Measurements from ENCODE around the gene MKRN2. TPM values are rescaled to one million over a fixed set of nuclear protein-coding genes. Genes with fewer than 3 reads are reported as not detected.
A peak's percentile ranks its signal among the peaks of the same experiment; 100 is the strongest.

MKRN2 gene
- total and polyA plus RNA-seq, 2 of the 8 experiments (the other 6 are each of a cell fraction or from before 2014, with no cell fraction given) = 15.3 to 17.6 TPM

- TF ChIP-seq, protein P1, sequence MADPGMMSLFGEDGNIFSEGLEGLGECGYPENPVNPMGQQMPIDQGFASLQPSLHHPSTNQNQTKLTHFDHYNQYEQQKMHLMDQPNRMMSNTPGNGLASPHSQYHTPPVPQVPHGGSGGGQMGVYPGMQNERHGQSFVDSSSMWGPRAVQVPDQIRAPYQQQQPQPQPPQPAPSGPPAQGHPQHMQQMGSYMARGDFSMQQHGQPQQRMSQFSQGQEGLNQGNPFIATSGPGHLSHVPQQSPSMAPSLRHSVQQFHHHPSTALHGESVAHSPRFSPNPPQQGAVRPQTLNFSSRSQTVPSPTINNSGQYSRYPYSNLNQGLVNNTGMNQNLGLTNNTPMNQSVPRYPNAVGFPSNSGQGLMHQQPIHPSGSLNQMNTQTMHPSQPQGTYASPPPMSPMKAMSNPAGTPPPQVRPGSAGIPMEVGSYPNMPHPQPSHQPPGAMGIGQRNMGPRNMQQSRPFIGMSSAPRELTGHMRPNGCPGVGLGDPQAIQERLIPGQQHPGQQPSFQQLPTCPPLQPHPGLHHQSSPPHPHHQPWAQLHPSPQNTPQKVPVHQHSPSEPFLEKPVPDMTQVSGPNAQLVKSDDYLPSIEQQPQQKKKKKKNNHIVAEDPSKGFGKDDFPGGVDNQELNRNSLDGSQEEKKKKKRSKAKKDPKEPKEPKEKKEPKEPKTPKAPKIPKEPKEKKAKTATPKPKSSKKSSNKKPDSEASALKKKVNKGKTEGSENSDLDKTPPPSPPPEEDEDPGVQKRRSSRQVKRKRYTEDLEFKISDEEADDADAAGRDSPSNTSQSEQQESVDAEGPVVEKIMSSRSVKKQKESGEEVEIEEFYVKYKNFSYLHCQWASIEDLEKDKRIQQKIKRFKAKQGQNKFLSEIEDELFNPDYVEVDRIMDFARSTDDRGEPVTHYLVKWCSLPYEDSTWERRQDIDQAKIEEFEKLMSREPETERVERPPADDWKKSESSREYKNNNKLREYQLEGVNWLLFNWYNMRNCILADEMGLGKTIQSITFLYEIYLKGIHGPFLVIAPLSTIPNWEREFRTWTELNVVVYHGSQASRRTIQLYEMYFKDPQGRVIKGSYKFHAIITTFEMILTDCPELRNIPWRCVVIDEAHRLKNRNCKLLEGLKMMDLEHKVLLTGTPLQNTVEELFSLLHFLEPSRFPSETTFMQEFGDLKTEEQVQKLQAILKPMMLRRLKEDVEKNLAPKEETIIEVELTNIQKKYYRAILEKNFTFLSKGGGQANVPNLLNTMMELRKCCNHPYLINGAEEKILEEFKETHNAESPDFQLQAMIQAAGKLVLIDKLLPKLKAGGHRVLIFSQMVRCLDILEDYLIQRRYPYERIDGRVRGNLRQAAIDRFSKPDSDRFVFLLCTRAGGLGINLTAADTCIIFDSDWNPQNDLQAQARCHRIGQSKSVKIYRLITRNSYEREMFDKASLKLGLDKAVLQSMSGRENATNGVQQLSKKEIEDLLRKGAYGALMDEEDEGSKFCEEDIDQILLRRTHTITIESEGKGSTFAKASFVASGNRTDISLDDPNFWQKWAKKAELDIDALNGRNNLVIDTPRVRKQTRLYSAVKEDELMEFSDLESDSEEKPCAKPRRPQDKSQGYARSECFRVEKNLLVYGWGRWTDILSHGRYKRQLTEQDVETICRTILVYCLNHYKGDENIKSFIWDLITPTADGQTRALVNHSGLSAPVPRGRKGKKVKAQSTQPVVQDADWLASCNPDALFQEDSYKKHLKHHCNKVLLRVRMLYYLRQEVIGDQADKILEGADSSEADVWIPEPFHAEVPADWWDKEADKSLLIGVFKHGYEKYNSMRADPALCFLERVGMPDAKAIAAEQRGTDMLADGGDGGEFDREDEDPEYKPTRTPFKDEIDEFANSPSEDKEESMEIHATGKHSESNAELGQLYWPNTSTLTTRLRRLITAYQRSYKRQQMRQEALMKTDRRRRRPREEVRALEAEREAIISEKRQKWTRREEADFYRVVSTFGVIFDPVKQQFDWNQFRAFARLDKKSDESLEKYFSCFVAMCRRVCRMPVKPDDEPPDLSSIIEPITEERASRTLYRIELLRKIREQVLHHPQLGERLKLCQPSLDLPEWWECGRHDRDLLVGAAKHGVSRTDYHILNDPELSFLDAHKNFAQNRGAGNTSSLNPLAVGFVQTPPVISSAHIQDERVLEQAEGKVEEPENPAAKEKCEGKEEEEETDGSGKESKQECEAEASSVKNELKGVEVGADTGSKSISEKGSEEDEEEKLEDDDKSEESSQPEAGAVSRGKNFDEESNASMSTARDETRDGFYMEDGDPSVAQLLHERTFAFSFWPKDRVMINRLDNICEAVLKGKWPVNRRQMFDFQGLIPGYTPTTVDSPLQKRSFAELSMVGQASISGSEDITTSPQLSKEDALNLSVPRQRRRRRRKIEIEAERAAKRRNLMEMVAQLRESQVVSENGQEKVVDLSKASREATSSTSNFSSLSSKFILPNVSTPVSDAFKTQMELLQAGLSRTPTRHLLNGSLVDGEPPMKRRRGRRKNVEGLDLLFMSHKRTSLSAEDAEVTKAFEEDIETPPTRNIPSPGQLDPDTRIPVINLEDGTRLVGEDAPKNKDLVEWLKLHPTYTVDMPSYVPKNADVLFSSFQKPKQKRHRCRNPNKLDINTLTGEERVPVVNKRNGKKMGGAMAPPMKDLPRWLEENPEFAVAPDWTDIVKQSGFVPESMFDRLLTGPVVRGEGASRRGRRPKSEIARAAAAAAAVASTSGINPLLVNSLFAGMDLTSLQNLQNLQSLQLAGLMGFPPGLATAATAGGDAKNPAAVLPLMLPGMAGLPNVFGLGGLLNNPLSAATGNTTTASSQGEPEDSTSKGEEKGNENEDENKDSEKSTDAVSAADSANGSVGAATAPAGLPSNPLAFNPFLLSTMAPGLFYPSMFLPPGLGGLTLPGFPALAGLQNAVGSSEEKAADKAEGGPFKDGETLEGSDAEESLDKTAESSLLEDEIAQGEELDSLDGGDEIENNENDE (IDR thresholded peaks at IDR 0.05; ENCODE audit: insufficient replicate concordance, low read length) = no peak
- TF ChIP-seq, protein P2, sequence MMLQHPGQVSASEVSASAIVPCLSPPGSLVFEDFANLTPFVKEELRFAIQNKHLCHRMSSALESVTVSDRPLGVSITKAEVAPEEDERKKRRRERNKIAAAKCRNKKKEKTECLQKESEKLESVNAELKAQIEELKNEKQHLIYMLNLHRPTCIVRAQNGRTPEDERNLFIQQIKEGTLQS (IDR thresholded peaks at IDR 0.05; ENCODE audit: insufficient read depth, low read depth, low read length) = no peak
- TF ChIP-seq RAD21 (IDR thresholded peaks at IDR 0.05 in 1 of 2, conservative IDR thresholded peaks at IDR 0.05 in 1 of 2; ENCODE audit: low read depth in 2 of 2, low read length in 2 of 2) = peak; percentile 28 to 35; a peak in 2 of 4 replicates
- TF ChIP-seq FOSL1 (IDR thresholded peaks at IDR 0.05; ENCODE audit: insufficient read depth, low read depth, low read length) = no peak
These were observed 15.3 kb upstream of the MKRN2 start (continued) for GRCh38 chr3:12541625-12542024.
